Stimulated activated naive CD8-positive, alpha-beta T cell treated with anti-CD3 and anti-CD28 coated beads, Interleukin-15, Interleukin-2, amounts not matched to agents 100 ng/mL and 50 ng/mL, for 24 hours (primary cell): ENCODE data around the gene DENND11.
A peak's percentile ranks its signal among the peaks of the same experiment; 100 is the strongest.
"Not testable (repeated sequence)": the region's sequence is repeated elsewhere in the genome, so short reads cannot be mapped to it uniquely, and the experiment has no call there.

Experiments used
- H3K27ac Mint-ChIP-seq: one replicate; pipeline ENCODE4 v1.8.0; 2021; ENCODE audit warnings: mild to moderate bottlenecking, mixed read lengths
- H3K27me3 Mint-ChIP-seq: one replicate; pipeline ENCODE4 v1.8.0; 2021; ENCODE audit warnings: mixed read lengths
- H3K36me3 Mint-ChIP-seq: one replicate; pipeline ENCODE4 v1.8.0; 2021; ENCODE audit warnings: low read depth, mixed read lengths
- H3K4me1 Mint-ChIP-seq: one replicate; pipeline ENCODE4 v1.8.0; 2021; ENCODE audit warnings: low read depth, mixed read lengths
- H3K4me3 Mint-ChIP-seq: one replicate; pipeline ENCODE4 v1.8.0; 2021; ENCODE audit warnings: mild to moderate bottlenecking, mixed read lengths
- H3K9me3 Mint-ChIP-seq: one replicate; pipeline ENCODE4 v1.8.0; 2021; ENCODE audit warnings: mixed read lengths

The DENND11 gene

DNA sequence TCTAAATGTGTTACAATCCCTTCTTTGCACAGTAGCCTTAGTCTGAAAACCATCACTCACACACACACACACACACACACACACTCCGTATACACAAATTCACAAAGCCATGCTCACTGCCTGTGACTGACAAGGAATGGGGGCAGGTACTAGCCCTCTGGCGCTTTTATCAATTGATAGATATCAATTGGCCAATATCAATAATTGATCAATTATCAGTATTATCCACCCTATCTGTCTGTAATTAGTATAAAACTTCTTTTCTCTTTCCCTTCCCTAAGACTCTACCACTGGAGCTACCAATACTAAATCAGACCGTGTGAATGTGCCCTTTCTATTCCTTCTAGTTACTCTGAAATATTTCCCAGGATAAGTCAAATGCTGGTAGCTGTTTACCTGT, 2.1 kb downstream of the DENND11 start:
- no peaks in the 10 kb centered on the region for H3K36me3 Mint-ChIP-seq
- H3K27me3 Mint-ChIP-seq: peaks cover 11% of the 10 kb centered on the region
- peak overlapping the region; percentile 14 for H3K27ac Mint-ChIP-seq
- peak overlapping the region; percentile 77 for H3K4me3 Mint-ChIP-seq
- H3K4me1 Mint-ChIP-seq: peaks cover 61% of the 10 kb centered on the region
- no peaks in the 10 kb centered on the region for H3K9me3 Mint-ChIP-seq

DNA sequence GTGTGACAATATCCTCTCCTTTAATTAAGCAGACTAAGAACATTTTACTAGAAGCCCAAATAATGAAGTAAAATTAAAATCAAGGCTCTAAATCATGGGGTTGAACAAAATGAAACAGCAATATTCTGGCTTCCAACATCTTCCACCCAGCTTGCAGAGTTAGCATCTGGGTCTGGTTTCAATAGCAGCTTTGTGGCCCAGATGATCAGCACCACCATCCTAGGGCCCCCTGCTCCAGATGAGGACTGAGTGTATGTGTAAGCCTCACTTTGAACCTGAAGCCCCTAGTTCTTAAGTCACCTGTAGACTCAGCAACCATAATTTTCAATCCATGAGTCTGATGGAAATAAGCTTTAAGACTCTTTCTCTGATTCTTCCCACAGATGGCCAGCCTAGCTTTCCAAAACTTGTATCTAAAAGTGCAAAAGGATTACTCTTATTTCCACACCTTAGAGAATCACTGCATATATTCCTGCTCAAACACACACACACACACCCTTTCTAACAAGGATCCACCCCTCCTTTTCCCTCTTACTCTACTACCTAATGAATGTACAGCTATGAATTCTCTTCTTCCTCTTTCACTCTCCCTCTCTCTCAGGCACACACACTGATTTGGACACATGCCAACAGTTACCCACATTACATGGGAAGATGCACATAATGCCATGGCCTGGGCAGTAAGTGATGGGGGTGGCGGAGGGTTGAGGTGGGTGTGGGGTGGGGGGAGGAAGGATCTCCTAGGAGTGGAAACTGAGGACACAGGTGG, 3.5 kb downstream of the DENND11 start:
- Mint-ChIP-seq H3K27ac (no peak overlapping the region), H3K36me3 (no peaks in the 10 kb centered on the region), H3K4me1 (peaks cover 66% of the 10 kb centered on the region)

DNA sequence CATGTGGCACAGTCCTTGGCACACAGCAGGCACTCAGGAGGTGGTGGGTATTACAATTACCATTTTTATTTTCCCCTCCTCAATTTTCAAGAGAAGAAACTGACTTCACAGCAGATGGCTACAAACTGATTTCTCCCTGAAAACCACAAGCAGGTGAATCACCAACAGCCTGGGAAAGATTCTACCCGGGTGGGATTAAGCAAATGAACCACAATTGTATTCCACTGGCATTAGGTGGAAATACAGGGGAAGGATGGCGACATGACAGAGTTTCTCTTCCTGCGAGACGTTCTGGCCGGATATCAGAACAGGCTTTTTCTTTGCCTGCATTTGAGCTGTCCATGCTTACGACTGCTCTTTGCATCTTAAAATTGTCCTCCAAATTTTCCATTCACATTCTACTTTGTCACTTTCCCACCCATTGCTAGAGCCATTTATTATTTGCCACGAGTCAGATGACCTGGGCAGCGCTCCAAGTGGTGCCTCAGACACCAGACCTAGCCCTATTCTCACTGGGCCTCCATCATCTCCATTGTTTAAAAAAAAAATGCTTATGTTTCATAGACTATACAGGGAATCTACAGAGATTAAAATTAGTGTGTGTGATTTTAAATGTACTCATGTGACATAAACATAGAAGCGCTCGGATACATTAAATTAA, 4.6 kb downstream of the DENND11 start:
- Mint-ChIP-seq H3K4me3 (no peak overlapping the region), H3K9me3 (no peaks in the 10 kb centered on the region), H3K27me3 (no peaks in the 10 kb centered on the region), H3K27ac (no peak overlapping the region), H3K36me3 (no peaks in the 10 kb centered on the region), H3K4me1 (peaks cover 68% of the 10 kb centered on the region)

More for the DNA sequence above, 3.5 kb downstream of the DENND11 start:
- Mint-ChIP-seq H3K9me3 (no peaks in the 10 kb centered on the region), H3K4me3 (no peak overlapping the region), H3K27me3 (peaks cover 7% of the 10 kb centered on the region)

DNA sequence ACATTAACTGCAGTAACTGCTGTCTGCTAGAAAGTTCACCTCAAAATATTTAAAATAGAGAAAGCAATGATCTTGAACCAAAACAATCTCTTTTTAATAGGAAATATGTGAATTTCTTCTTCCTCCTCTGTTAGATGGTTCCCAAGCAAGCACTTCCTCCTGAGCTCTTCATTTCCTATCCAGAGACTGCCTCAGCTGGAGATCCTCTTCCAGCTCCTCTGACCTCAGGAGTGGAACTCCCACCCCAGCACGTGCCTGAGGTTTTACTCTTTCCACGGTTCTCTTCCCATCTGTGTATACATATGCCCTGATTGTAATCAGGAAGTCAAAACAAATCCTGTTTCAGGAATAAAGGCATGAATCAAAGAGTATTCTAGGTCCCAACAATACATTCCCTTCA, 5.6 kb downstream of the DENND11 start:
- peaks cover 68% of the 10 kb centered on the region for H3K4me1 Mint-ChIP-seq
- H3K36me3 Mint-ChIP-seq: peaks cover 4% of the 10 kb centered on the region
- no peaks in the 10 kb centered on the region for H3K27me3 Mint-ChIP-seq
- no peaks in the 10 kb centered on the region for H3K9me3 Mint-ChIP-seq
- no peak overlapping the region for H3K27ac Mint-ChIP-seq
- no peak overlapping the region for H3K4me3 Mint-ChIP-seq

DNA sequence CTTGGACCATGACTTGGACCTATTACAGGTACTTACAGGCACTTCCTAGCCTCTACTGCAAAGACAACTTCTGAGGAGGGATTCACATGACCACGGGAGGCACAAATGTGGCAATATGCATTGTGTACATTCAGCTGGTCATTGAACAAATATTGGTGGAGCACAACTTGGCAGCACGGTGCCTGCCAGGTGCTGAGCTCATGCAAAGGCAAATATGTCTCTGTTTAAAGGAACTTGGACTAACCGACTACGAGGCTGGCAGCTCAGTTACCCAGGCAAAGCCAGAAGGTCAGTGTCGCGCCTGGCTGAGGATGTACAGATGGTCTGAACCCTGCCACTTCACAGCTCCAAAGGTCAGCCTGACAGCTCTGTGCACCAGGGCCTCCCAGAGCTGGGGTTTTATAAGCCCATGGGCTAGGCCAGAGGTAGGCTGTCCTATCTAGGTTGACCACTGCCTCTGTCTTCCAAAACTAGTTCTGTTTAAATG, 6.1 kb downstream of the DENND11 start:
- Mint-ChIP-seq H3K9me3 (no peaks in the 10 kb centered on the region), H3K27me3 (no peaks in the 10 kb centered on the region), H3K27ac (no peak overlapping the region), H3K4me3 (no peak overlapping the region), H3K4me1 (peaks cover 63% of the 10 kb centered on the region), H3K36me3 (peaks cover 4% of the 10 kb centered on the region)

DNA sequence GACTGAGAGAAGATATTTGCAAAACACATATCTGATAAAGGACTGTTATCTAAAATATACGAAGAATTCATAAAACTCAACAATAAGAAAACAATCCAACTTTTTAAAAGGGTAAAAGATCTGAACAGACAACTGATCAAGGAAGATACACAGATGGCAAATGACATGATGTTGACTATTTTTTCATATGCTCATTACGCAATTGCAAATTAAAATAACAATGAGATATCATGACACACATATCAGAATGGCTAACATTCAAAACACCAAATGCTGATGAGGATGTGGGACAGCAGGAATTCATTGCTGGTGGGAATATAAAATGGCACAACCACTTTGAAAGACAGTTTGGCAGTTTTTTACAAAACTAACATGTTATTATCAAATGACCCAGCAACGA, 8.9 kb downstream of the DENND11 start:
- H3K4me1 Mint-ChIP-seq: peaks cover 35% of the 10 kb centered on the region
- H3K27me3 Mint-ChIP-seq: no peaks in the 10 kb centered on the region
- H3K4me3 Mint-ChIP-seq: no peak overlapping the region
- H3K27ac Mint-ChIP-seq: no peak overlapping the region
- H3K36me3 Mint-ChIP-seq: peaks cover 4% of the 10 kb centered on the region
- H3K9me3 Mint-ChIP-seq: no peaks in the 10 kb centered on the region

DNA sequence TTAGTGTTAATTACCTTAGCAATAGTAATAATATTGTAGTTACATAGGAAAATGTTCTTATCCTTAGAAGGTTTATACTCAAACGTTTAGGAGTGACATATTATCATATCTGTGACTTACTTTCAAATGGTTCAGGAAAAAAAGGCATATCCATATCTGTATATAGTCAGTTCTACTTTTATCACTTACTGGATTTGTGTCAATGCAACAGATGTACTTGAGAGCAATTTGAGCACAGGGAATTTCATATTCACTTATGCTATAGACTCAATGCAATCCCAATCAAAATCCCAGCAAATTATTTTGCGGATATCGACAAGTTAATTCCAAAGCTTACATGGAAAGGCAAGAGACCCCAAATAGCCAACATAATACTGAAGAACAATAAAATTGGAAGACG, 10.0 kb downstream of the DENND11 start:
- Mint-ChIP-seq H3K9me3 (no peaks in the 10 kb centered on the region), H3K4me1 (peaks cover 24% of the 10 kb centered on the region), H3K27ac (no peak overlapping the region)

DNA sequence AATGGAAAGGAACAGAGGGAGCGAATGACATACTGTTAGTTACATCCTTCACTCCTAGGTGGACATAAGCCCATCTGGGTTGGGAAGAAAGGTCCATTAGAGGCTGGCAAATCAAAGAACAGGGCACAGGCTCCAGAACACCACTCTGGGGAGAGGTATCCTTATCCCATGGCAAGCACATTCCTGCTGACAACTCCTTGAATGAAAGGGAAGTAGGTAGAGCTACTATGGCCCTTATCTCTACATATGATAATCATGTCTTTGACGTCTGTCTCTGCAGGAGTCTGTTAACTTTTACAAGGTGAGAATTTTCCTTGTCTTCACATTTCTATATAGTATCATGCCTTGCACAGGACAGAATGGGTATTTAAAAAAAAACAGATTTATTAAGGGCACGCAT, 10.4 kb downstream of the DENND11 start:
- no peak overlapping the region for H3K27ac Mint-ChIP-seq
- peaks cover 9% of the 10 kb centered on the region for H3K36me3 Mint-ChIP-seq
- peaks cover 20% of the 10 kb centered on the region for H3K4me1 Mint-ChIP-seq
- H3K9me3 Mint-ChIP-seq: no peaks in the 10 kb centered on the region
- H3K4me3 Mint-ChIP-seq: no peak overlapping the region
- no peaks in the 10 kb centered on the region for H3K27me3 Mint-ChIP-seq

More for the DNA sequence above, 10.0 kb downstream of the DENND11 start:
- no peaks in the 10 kb centered on the region for H3K27me3 Mint-ChIP-seq
- H3K36me3 Mint-ChIP-seq: peaks cover 6% of the 10 kb centered on the region
- H3K4me3 Mint-ChIP-seq: no peak overlapping the region

DNA sequence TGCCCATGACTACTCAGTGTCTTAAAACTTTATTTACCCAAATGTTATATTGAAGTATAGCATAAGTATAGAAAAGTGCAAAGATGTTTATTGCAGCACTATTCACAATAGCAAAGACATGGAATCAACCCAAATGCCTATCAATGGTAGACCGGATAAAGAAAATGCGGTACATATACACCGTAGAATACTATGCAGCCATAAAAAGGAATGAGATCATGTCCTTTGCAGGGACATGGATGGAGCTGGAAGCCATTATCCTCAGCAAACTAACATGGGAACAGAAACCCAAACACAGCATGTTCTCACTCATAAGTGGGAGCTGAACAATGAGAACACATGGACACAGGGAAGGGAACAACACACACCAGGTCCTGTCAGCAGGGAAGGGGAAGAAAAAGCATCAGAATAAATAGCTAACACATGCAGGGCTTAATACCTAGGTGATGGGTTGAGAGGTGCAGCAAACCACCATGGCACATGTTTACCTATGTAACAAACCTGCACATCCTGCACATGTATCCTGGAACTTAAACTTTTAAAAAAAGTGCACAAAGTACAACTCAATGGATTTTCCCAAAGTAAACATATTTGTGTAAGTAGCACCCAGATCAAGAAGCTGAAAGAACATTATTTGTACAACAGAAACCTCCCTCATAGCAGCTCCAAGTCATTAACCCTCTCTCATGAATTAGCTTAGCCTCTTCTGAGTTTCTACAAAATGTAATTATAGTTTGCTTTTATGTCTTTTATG, 12.7 kb downstream of the DENND11 start:
- not testable (repeated sequence) for H3K27me3 Mint-ChIP-seq, H3K9me3 Mint-ChIP-seq, H3K4me3 Mint-ChIP-seq, H3K4me1 Mint-ChIP-seq, H3K27ac Mint-ChIP-seq
- H3K36me3 Mint-ChIP-seq: peaks cover 21% of the 10 kb centered on the region

DNA sequence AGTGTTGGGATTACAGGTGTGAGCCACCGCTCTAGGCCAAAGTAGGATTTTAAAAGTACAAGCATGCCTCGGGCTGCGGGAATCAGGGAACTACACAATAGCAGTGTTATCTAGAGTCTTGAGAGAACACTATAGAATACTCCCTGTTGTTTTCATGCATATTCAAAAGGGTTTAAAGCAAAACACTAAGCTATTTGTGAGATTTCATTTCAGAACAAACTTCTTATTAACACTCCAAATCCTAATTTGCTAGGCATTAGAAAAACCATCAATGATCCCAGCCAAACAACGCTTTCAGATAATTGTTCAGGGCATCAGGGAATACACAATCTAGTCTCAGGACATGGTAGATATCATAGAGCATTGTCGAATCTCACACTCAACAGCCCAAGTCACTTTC, 13.9 kb downstream of the DENND11 start:
- peaks cover 22% of the 10 kb centered on the region for H3K36me3 Mint-ChIP-seq
- H3K27me3 Mint-ChIP-seq: no peaks in the 10 kb centered on the region
- no peaks in the 10 kb centered on the region for H3K9me3 Mint-ChIP-seq
- no peak overlapping the region for H3K27ac Mint-ChIP-seq
- H3K4me3 Mint-ChIP-seq: no peak overlapping the region
- peaks cover 2% of the 10 kb centered on the region for H3K4me1 Mint-ChIP-seq

DNA sequence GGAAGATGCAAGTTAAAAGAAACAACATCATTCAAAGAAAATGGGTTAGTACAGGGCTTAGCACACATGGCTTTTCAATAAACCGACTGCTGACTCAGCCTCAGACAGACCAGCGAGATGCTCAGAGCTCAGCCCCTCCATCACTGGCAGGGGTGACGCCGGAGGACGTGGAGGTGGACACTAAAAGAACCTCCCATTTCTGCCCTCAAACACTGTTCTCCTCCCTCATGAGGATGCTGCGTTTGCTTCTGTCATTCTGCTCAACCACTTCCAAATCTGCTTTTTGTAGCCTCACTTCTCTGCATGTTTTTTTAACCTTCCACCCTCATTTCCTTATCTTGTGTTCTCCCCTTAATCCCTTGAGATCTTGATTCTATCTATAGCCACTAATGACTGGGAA, 15.3 kb downstream of the DENND11 start:
- H3K4me1 Mint-ChIP-seq: no peaks in the 10 kb centered on the region
- H3K27me3 Mint-ChIP-seq: no peaks in the 10 kb centered on the region
- H3K36me3 Mint-ChIP-seq: peaks cover 28% of the 10 kb centered on the region
- H3K9me3 Mint-ChIP-seq: no peaks in the 10 kb centered on the region
- no peak overlapping the region for H3K27ac Mint-ChIP-seq
- no peak overlapping the region for H3K4me3 Mint-ChIP-seq

DNA sequence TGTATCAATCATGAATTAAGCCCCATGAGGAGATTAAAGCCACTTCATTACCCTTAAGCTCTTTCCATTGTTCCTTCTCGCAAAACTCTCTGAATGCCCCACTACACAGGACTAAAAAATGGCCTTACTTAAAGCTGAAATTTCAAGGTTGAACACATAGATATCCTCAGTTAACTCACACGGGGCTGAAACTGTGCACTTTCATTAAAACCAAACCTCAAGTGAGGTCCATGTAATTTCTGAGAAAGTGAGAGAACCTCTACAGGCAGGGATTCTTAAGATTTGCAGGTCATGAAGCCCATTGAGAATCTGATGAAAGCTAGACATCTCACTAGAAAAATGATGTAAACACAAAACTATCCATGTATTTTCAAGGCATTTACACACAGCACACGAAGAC, 15.9 kb downstream of the DENND11 start:
- no peak overlapping the region for H3K4me3 Mint-ChIP-seq
- no peaks in the 10 kb centered on the region for H3K27me3 Mint-ChIP-seq
- no peaks in the 10 kb centered on the region for H3K9me3 Mint-ChIP-seq
- H3K4me1 Mint-ChIP-seq: no peaks in the 10 kb centered on the region
- H3K27ac Mint-ChIP-seq: no peak overlapping the region
- peaks cover 28% of the 10 kb centered on the region for H3K36me3 Mint-ChIP-seq

DNA sequence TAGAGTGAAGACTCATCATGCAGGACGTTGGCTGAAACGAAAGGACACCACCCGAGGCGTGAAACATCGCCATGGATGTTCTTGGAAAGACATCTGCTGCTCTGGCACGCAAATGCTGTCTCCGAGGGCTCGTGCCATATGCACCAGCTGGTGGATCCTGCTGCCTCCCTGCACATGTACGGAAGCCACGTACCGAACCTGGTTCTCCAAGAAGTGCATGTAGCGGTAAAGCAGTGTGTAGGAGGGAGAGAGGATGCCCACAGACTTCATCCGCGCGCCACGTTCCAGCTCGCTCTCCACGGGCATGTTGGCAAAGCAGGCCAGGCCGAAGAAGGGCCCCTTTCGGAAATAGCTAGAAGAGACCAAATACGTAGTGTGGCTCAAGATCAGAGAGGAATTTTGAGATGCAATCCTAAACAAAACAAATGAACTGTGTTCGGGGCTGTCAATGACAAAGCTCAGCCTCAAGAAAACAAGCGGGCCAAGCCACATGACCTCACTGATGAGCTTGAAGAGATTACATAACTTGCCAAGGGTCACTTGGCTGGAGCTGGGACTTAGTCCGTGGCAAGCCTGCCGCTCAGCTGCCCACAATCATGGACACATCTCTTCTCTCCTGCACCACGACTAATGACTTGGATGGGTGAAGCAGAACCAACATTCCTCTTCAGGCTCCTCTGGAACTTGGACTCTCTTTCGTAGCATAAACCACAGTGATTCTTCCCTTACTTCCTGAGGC, 16.5 kb downstream of the DENND11 start:
- H3K27me3 Mint-ChIP-seq: no peaks in the 10 kb centered on the region
- H3K36me3 Mint-ChIP-seq: peaks cover 33% of the 10 kb centered on the region
- no peak overlapping the region for H3K27ac Mint-ChIP-seq
- H3K9me3 Mint-ChIP-seq: no peaks in the 10 kb centered on the region
- H3K4me3 Mint-ChIP-seq: no peak overlapping the region
- no peaks in the 10 kb centered on the region for H3K4me1 Mint-ChIP-seq

DNA sequence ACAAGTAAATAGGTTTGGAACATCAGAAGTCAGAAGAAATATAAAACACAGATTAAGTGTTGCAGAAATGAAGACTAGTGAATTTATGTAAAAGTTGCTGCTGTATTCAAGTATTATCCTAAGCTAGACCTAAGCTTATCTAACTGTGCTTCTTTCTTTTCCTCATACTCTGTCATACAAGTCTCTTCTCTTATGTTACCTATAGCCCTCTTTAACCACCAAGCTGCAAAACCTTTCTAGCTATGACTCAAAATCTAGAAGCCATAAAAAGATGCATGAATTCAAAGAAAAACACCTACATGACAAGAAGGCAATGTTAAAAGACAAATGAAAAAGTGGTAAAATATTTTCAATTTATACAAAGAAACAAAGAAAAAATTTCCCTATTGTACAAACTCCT, 23.0 kb downstream of the DENND11 start:
- Mint-ChIP-seq H3K27ac (no peak overlapping the region), H3K4me3 (no peak overlapping the region), H3K9me3 (no peaks in the 10 kb centered on the region), H3K36me3 (peaks cover 29% of the 10 kb centered on the region), H3K4me1 (peaks cover 26% of the 10 kb centered on the region), H3K27me3 (no peaks in the 10 kb centered on the region)
